A673 (cell line): Measurements from ENCODE around the gene CLDN5. TPM values are rescaled to one million over a fixed set of nuclear protein-coding genes. Genes with fewer than 3 reads are reported as not detected.

Experiments used
- BruUV-seq: library from RNA; stranded (reverse); fragments of 400-500 nt; replicated peaks from 2 replicates; lab custom pipeline; 2021; lab: Mats Ljungman, UMichigan
- CTCF ChIA-PET: fragments of 300-600 bp; sonication (Branson Sonifier 250); formaldehyde crosslinking; loops from one replicate; lab custom pipeline; 2022; ENCODE audit warnings: antibody characterized with exemption; lab: Charles Lee
- POLR2A ChIA-PET: fragments of 300-600 bp; sonication (Branson Sonifier 250); formaldehyde crosslinking; loops from one replicate; lab custom pipeline; 2022; ENCODE audit warnings: antibody characterized with exemption; ENCODE audit not compliant: low non-redundant PET; lab: Charles Lee
- DNase-seq: peaks from one replicate; pipeline ENCODE4 v3.0.0-alpha.2; 2015; ENCODE audit warnings: low spot score
- H3K27ac ChIP-seq: fragments of 200-600 bp; sonication (generic); 2 replicates; pipeline ENCODE4 v1.5.1; 2016; ENCODE audit warnings: mixed run types, low read depth, mild to moderate bottlenecking, mixed read lengths, antibody characterized with exemption, low read length; ENCODE audit not compliant: poor library complexity, severe bottlenecking
- H3K27me3 ChIP-seq: fragments of 200-600 bp; sonication (generic); replicated peaks from 2 replicates; pipeline ENCODE4 v1.6.1; 2017; ENCODE audit warnings: mixed run types, low read depth, mild to moderate bottlenecking, mixed read lengths, antibody characterized with exemption, low read length; ENCODE audit not compliant: insufficient read depth, poor library complexity
- H3K36me3 ChIP-seq: fragments of 200-600 bp; sonication (generic); 2 replicates; pipeline ENCODE4 v1.6.1; 2016; ENCODE audit warnings: mixed run types, mild to moderate bottlenecking, mixed read lengths, antibody characterized with exemption, low read length; ENCODE audit not compliant: insufficient read depth, poor library complexity, severe bottlenecking
- H3K4me1 ChIP-seq: fragments of 200-600 bp; sonication (generic); 2 replicates; pipeline ENCODE4 v1.6.1; 2017; ENCODE audit warnings: mixed run types, mild to moderate bottlenecking, mixed read lengths, antibody characterized with exemption, low read length; ENCODE audit not compliant: insufficient read depth, poor library complexity, severe bottlenecking
- H3K4me3 ChIP-seq: fragments of 200-600 bp; sonication (generic); 2 replicates; pipeline ENCODE4 v1.5.1; 2016; ENCODE audit warnings: low read depth, mixed run types, mild to moderate bottlenecking, mixed read lengths, low read length; ENCODE audit not compliant: poor library complexity, severe bottlenecking
- H3K9me3 ChIP-seq: fragments of 200-600 bp; sonication (generic); 2 replicates; pipeline ENCODE4 v1.6.1; 2016; ENCODE audit warnings: mixed run types, low read depth, mild to moderate bottlenecking, mixed read lengths, antibody characterized with exemption, low read length; ENCODE audit not compliant: poor library complexity, severe bottlenecking
- EZH2 ChIP-seq: fragments of 200-600 bp; sonication (generic); IDR thresholded peaks from 2 replicates; pipeline ENCODE4 v1.6.1; 2017; ENCODE audit warnings: borderline replicate concordance, low read depth, mild to moderate bottlenecking, mixed read lengths, antibody characterized with exemption, low read length; ENCODE audit not compliant: poor library complexity, severe bottlenecking
- intact Hi-C: fragments of 100-400 bp; cut with micrococcal nuclease; formaldehyde crosslinking; loops from one replicate; pipeline ENCODE4 v1.10.0; 2022; ENCODE audit not compliant: unreplicated experiment
- total RNA-seq: library from RNA; stranded (reverse); gene quantifications from 2 replicates; pipeline ENCODE4 v1.2.3, GENCODE V29; 2021
- TF ChIP-seq, protein P1 (sequence below): fragments of 300-800, 200-600 bp; sonication (generic); conservative IDR thresholded peaks from 2 replicates; pipeline ENCODE4 v1.5.1; 2017; ENCODE audit warnings: low read depth, mild to moderate bottlenecking, antibody characterized with exemption, low read length, moderate library complexity, mixed read lengths

Gene CLDN5
- total RNA-seq, 1 experiment from 2014 or later = 0.21 TPM

- Histone ChIP-seq H3K27ac (no peak overlapping the region), H3K4me1 (no peaks in the 10 kb centered on the region), H3K27me3 (no peaks in the 10 kb centered on the region), H3K9me3 (no peaks in the 10 kb centered on the region), H3K36me3 (peaks cover 17% of the 10 kb centered on the region), H3K4me3 (no peak overlapping the region)
- TF ChIP-seq EZH2 = no peak
- TF ChIP-seq, protein P1, sequence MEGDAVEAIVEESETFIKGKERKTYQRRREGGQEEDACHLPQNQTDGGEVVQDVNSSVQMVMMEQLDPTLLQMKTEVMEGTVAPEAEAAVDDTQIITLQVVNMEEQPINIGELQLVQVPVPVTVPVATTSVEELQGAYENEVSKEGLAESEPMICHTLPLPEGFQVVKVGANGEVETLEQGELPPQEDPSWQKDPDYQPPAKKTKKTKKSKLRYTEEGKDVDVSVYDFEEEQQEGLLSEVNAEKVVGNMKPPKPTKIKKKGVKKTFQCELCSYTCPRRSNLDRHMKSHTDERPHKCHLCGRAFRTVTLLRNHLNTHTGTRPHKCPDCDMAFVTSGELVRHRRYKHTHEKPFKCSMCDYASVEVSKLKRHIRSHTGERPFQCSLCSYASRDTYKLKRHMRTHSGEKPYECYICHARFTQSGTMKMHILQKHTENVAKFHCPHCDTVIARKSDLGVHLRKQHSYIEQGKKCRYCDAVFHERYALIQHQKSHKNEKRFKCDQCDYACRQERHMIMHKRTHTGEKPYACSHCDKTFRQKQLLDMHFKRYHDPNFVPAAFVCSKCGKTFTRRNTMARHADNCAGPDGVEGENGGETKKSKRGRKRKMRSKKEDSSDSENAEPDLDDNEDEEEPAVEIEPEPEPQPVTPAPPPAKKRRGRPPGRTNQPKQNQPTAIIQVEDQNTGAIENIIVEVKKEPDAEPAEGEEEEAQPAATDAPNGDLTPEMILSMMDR = no peak
- DNase-seq = no peak
- intact Hi-C loops = no loop called here
- CTCF ChIA-PET = no interaction called here
- POLR2A ChIA-PET = no interaction called here
- no TSS peak for BruUV-seq
Observed at GRCh38 chr22:19505735-19506126, 18.5 kb downstream of the CLDN5 start.

- Histone ChIP-seq H3K27me3 (no peaks in the 10 kb centered on the region), H3K9me3 (no peaks in the 10 kb centered on the region), H3K4me1 (no peaks in the 10 kb centered on the region), H3K36me3 (peaks cover 11% of the 10 kb centered on the region), H3K4me3 (no peak overlapping the region), H3K27ac (no peak overlapping the region)
- ChIA-PET POLR2A (no interaction called here), CTCF (no interaction called here)
- DNase-seq = no peak
- BruUV-seq = no TSS peak
- no peak for TF ChIP-seq EZH2
- TF ChIP-seq, protein P1 = no peak
- intact Hi-C loops = no loop called here
Observed at GRCh38 chr22:19504900-19505734, 19.1 kb downstream of the CLDN5 start.

GRCh38 chr22:19503869-19504268, 20.3 kb downstream of the CLDN5 start:
- H3K27me3 ChIP-seq = no peaks in the 10 kb centered on the region
- H3K36me3 ChIP-seq = peaks cover 14% of the 10 kb centered on the region
- DNase-seq = no peak
- no peak overlapping the region for H3K4me3 ChIP-seq
- POLR2A ChIA-PET = no interaction called here
- H3K9me3 ChIP-seq = no peaks in the 10 kb centered on the region
- H3K27ac ChIP-seq = no peak overlapping the region
- H3K4me1 ChIP-seq = no peaks in the 10 kb centered on the region
- BruUV-seq = no TSS peak
- intact Hi-C loops = no loop called here
- CTCF ChIA-PET = no interaction called here
- no peak for TF ChIP-seq EZH2
- TF ChIP-seq, protein P1 = no peak
